Adipocyte (in vitro differentiated cells): ENCODE results near the gene DMRT1.

Experiments used
- DNase-seq: peaks from one replicate; pipeline ENCODE4 v3.0.0-alpha.2; 2015; ENCODE audit warnings: low read depth
- H3K27me3 ChIP-seq: replicated peaks from 2 replicates; pipeline ENCODE4 v1.7.0; 2013; ENCODE audit warnings: mild to moderate bottlenecking, low read length, moderate library complexity; ENCODE audit not compliant: control insufficient read depth, insufficient read depth
- H3K36me3 ChIP-seq: 2 replicates; pipeline ENCODE4 v1.7.0; 2013; ENCODE audit warnings: low read length, mild to moderate bottlenecking, moderate library complexity; ENCODE audit not compliant: control insufficient read depth, insufficient read depth, severe bottlenecking
- H3K4me1 ChIP-seq: 2 replicates; pipeline ENCODE4 v1.7.0; 2013; ENCODE audit warnings: mild to moderate bottlenecking, low read length, moderate library complexity; ENCODE audit not compliant: control insufficient read depth, insufficient read depth
- H3K4me3 ChIP-seq: 2 replicates; pipeline ENCODE4 v1.7.0; 2013; ENCODE audit warnings: mild to moderate bottlenecking, low read length, moderate library complexity
- H3K9ac ChIP-seq: 2 replicates; pipeline ENCODE4 v1.7.0; 2013; ENCODE audit warnings: mild to moderate bottlenecking, low read length, moderate library complexity
- H3K9me3 ChIP-seq: 2 replicates; pipeline ENCODE4 v1.7.0; 2013; ENCODE audit warnings: mild to moderate bottlenecking, low read length, moderate library complexity; ENCODE audit not compliant: control insufficient read depth

The DMRT1 gene

GRCh38 chr9:926976-927375 lies 85.5 kb downstream of the DMRT1 start:
- Histone ChIP-seq H3K36me3 (no peaks in the 10 kb centered on the region), H3K27me3 (peaks cover 5% of the 10 kb centered on the region), H3K9me3 (no peaks in the 10 kb centered on the region), H3K4me1 (no peaks in the 10 kb centered on the region), H3K4me3 (no peak overlapping the region), H3K9ac (no peak overlapping the region)
- DNase-seq: no peak

- H3K27me3 ChIP-seq: peaks cover 5% of the 10 kb centered on the region
- no peaks in the 10 kb centered on the region for H3K36me3 ChIP-seq
- no peaks in the 10 kb centered on the region for H3K4me1 ChIP-seq
- no peak for DNase-seq
- H3K4me3 ChIP-seq: no peak overlapping the region
- no peaks in the 10 kb centered on the region for H3K9me3 ChIP-seq
- H3K9ac ChIP-seq: no peak overlapping the region
These were observed 87.0 kb downstream of the DMRT1 start for GRCh38 chr9:928363-929042.

GRCh38 chr9:929719-930118 lies 88.2 kb downstream of the DMRT1 start:
- Histone ChIP-seq H3K36me3 (no peaks in the 10 kb centered on the region), H3K9me3 (no peaks in the 10 kb centered on the region), H3K4me3 (no peak overlapping the region), H3K9ac (no peak overlapping the region), H3K4me1 (no peaks in the 10 kb centered on the region), H3K27me3 (peaks cover 5% of the 10 kb centered on the region)
- DNase-seq: no peak

GRCh38 chr9:933356-933755 lies 91.9 kb downstream of the DMRT1 start:
- no peak overlapping the region for H3K9ac ChIP-seq
- no peak for DNase-seq
- H3K4me3 ChIP-seq: no peak overlapping the region
- H3K4me1 ChIP-seq: peaks cover 8% of the 10 kb centered on the region
- no peaks in the 10 kb centered on the region for H3K36me3 ChIP-seq
- H3K27me3 ChIP-seq: no peaks in the 10 kb centered on the region
- H3K9me3 ChIP-seq: no peaks in the 10 kb centered on the region

- DNase-seq: peak; percentile 58
- Histone ChIP-seq H3K9me3 (peaks cover 4% of the 10 kb centered on the region), H3K9ac (peak overlapping the region; percentile 65), H3K4me1 (peaks cover 8% of the 10 kb centered on the region), H3K27me3 (peaks cover 3% of the 10 kb centered on the region), H3K4me3 (peak overlapping the region; percentile 76), H3K36me3 (no peaks in the 10 kb centered on the region)
These were observed 94.0 kb downstream of the DMRT1 start for GRCh38 chr9:935348-935965.

GRCh38 chr9:942805-943580 lies 101.5 kb downstream of the DMRT1 start:
- DNase-seq: no peak
- no peak overlapping the region for H3K9ac ChIP-seq
- no peaks in the 10 kb centered on the region for H3K36me3 ChIP-seq
- H3K27me3 ChIP-seq: peaks cover 17% of the 10 kb centered on the region
- H3K9me3 ChIP-seq: peaks cover 4% of the 10 kb centered on the region
- H3K4me3 ChIP-seq: no peak overlapping the region
- no peaks in the 10 kb centered on the region for H3K4me1 ChIP-seq

- Histone ChIP-seq H3K27me3 (peaks cover 33% of the 10 kb centered on the region), H3K4me3 (no peak overlapping the region), H3K36me3 (no peaks in the 10 kb centered on the region), H3K4me1 (no peaks in the 10 kb centered on the region), H3K9me3 (no peaks in the 10 kb centered on the region), H3K9ac (no peak overlapping the region)
- no peak for DNase-seq
These were observed 106.5 kb downstream of the DMRT1 start for GRCh38 chr9:947985-948384.

- no peak overlapping the region for H3K4me3 ChIP-seq
- no peaks in the 10 kb centered on the region for H3K9me3 ChIP-seq
- no peak for DNase-seq
- no peak overlapping the region for H3K9ac ChIP-seq
- no peaks in the 10 kb centered on the region for H3K4me1 ChIP-seq
- peaks cover 32% of the 10 kb centered on the region for H3K27me3 ChIP-seq
- no peaks in the 10 kb centered on the region for H3K36me3 ChIP-seq
These were observed 107.0 kb downstream of the DMRT1 start for GRCh38 chr9:948497-948896.

GRCh38 chr9:950139-950538 lies 108.6 kb downstream of the DMRT1 start:
- Histone ChIP-seq H3K4me3 (no peak overlapping the region), H3K9me3 (no peaks in the 10 kb centered on the region), H3K27me3 (peaks cover 38% of the 10 kb centered on the region), H3K4me1 (no peaks in the 10 kb centered on the region), H3K36me3 (no peaks in the 10 kb centered on the region), H3K9ac (no peak overlapping the region)
- DNase-seq: no peak

GRCh38 chr9:952546-952945 lies 111.0 kb downstream of the DMRT1 start:
- Histone ChIP-seq H3K27me3 (peaks cover 38% of the 10 kb centered on the region), H3K36me3 (no peaks in the 10 kb centered on the region), H3K9ac (no peak overlapping the region), H3K9me3 (no peaks in the 10 kb centered on the region), H3K4me3 (no peak overlapping the region), H3K4me1 (no peaks in the 10 kb centered on the region)
- no peak for DNase-seq

- H3K9ac ChIP-seq: no peak overlapping the region
- no peaks in the 10 kb centered on the region for H3K4me1 ChIP-seq
- peaks cover 32% of the 10 kb centered on the region for H3K27me3 ChIP-seq
These were observed 117.6 kb downstream of the DMRT1 start for GRCh38 chr9:959105-959504.

More at GRCh38 chr9:959105-959504, 117.6 kb downstream of the DMRT1 start:
- no peak overlapping the region for H3K4me3 ChIP-seq
- H3K9me3 ChIP-seq: no peaks in the 10 kb centered on the region
- no peak for DNase-seq
- H3K36me3 ChIP-seq: no peaks in the 10 kb centered on the region
